Measurements from ENCODE around the gene OR10A6.

The OR10A6 gene

DNA sequence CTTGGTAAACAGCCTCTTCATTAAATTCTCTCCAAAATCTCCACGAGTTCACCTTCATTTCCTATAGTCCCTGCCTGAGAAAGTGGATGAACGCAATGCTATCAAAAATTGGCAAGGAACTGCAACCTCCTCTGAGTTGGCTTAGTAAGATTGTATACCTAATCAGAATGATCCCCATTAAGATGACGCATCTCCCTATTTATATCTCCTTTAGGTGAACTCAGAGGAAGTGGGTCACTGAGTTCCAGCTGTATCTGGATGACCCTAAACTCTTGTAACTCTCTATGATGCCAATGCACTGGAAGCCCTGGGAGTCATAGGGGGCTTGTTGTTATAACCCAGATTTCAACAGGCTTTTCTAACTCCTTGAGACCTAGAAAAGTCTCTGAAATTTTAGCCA is 48.2 kb downstream of the OR10A6 start:
- no peak overlapping the region for H3K4me3 ChIP-seq (ENCODE audit: low read depth, low read length)
- TF ChIP-seq, protein P1, sequence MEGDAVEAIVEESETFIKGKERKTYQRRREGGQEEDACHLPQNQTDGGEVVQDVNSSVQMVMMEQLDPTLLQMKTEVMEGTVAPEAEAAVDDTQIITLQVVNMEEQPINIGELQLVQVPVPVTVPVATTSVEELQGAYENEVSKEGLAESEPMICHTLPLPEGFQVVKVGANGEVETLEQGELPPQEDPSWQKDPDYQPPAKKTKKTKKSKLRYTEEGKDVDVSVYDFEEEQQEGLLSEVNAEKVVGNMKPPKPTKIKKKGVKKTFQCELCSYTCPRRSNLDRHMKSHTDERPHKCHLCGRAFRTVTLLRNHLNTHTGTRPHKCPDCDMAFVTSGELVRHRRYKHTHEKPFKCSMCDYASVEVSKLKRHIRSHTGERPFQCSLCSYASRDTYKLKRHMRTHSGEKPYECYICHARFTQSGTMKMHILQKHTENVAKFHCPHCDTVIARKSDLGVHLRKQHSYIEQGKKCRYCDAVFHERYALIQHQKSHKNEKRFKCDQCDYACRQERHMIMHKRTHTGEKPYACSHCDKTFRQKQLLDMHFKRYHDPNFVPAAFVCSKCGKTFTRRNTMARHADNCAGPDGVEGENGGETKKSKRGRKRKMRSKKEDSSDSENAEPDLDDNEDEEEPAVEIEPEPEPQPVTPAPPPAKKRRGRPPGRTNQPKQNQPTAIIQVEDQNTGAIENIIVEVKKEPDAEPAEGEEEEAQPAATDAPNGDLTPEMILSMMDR (IDR thresholded peaks at IDR 0.05; ENCODE audit: low read depth, low read length): no peak
